Smooth muscle cell (in vitro differentiated cells): Measurements from ENCODE around the gene MFF. TPM values are rescaled to one million over a fixed set of nuclear protein-coding genes. Genes with fewer than 3 reads are reported as not detected.

Experiments
- DNase-seq: peaks from one replicate; lab custom pipeline; 2025; ENCODE audit not compliant: unreplicated experiment; lab: John Stamatoyannopoulos, UW
- H2AFZ ChIP-seq: fragments of 200-600 bp; sonication (generic); 2 replicates; pipeline ENCODE4 v1.6.0; 2016; ENCODE audit warnings: antibody characterized with exemption, low read depth, mild to moderate bottlenecking
- H3F3A ChIP-seq: fragments of 200-600 bp; sonication (generic); 2 replicates; pipeline ENCODE4 v1.6.0; 2017; ENCODE audit warnings: antibody characterized with exemption, low read depth
- H3K27ac ChIP-seq: fragments of 200-600 bp; sonication (generic); 2 replicates; pipeline ENCODE4 v1.5.1; 2016; ENCODE audit warnings: low read depth, mild to moderate bottlenecking
- H3K27me3 ChIP-seq: fragments of 200-600 bp; sonication (generic); 2 replicates; pipeline ENCODE4 v1.6.1; 2016; ENCODE audit warnings: low read depth, mild to moderate bottlenecking
- H3K36me3 ChIP-seq: fragments of 200-600 bp; sonication (generic); 2 replicates; pipeline ENCODE4 v1.5.1; 2016; ENCODE audit warnings: low read depth
- H3K4me1 ChIP-seq: fragments of 200-600 bp; sonication (generic); 2 replicates; pipeline ENCODE4 v1.5.1; 2016; ENCODE audit warnings: low read depth
- H3K4me2 ChIP-seq: fragments of 200-600 bp; sonication (generic); 2 replicates; pipeline ENCODE4 v1.6.0; 2016; ENCODE audit warnings: mild to moderate bottlenecking
- H3K4me3 ChIP-seq: fragments of 200-600 bp; sonication (generic); 2 replicates; pipeline ENCODE4 v1.5.1; 2016; ENCODE audit warnings: mild to moderate bottlenecking
- H3K79me2 ChIP-seq: fragments of 200-600 bp; sonication (generic); 2 replicates; pipeline ENCODE4 v1.6.0; 2016; ENCODE audit warnings: low read depth, mild to moderate bottlenecking
- H3K9ac ChIP-seq: fragments of 200-600 bp; sonication (generic); 2 replicates; pipeline ENCODE4 v1.6.0; 2016; ENCODE audit warnings: low read depth
- H3K9me3 ChIP-seq: fragments of 200-600 bp; sonication (generic); replicated peaks from 2 replicates; pipeline ENCODE4 v1.5.1; 2016; ENCODE audit warnings: low read depth
- H4K20me1 ChIP-seq: fragments of 200-600 bp; sonication (generic); 2 replicates; pipeline ENCODE4 v1.6.0; 2016; ENCODE audit warnings: low read depth
- CTCF ChIP-seq: fragments of 200-600 bp; sonication (generic); IDR thresholded peaks from 2 replicates; pipeline ENCODE4 v1.5.1; 2017; ENCODE audit warnings: borderline replicate concordance, mild to moderate bottlenecking, antibody characterized with exemption; ENCODE audit not compliant: insufficient read depth, poor library complexity, severe bottlenecking
- WGBS: methylation state at CpG from one replicate; pipeline ENCODE4 v1.1.7; 2016; ENCODE audit warnings: low lambda C conversion rate; 5-methylcytosine and 5-hydroxymethylcytosine counted together
- polyA plus RNA-seq: library from polyadenylated mRNA; unstranded; fragments of >200 nt; fragmentation: Nextera tagmentation; extraction: Ambion mirVana; gene quantifications from 2 replicates; pipeline ENCODE4 v1.2.1, GENCODE V29; 2016
- total RNA-seq: library from RNA; depleted of rRNA; stranded (reverse); fragments of >200 nt; gene quantifications from 2 replicates; pipeline ENCODE4 v1.2.3, GENCODE V29; 2014

The MFF gene
- total and polyA plus RNA-seq, 2 experiments from 2014 or later: 106 to 121 TPM

GRCh38 chr2:227311861-227312506 lies 13.1 kb upstream of the MFF start:
- Histone ChIP-seq H3K4me1 (no peaks in the 10 kb centered on the region), H3K36me3 (no peaks in the 10 kb centered on the region), H3K9ac (no peak overlapping the region), H3K4me3 (no peak overlapping the region), H3F3A (no peaks in the 10 kb centered on the region), H2AFZ (no peak overlapping the region), H3K27me3 (no peaks in the 10 kb centered on the region), H3K9me3 (no peaks in the 10 kb centered on the region), H3K27ac (no peak overlapping the region), H3K79me2 (no peaks in the 10 kb centered on the region), H4K20me1 (no peaks in the 10 kb centered on the region), H3K4me2 (no peak overlapping the region)
- TF ChIP-seq CTCF: no peak
- WGBS: 97% methylated on average over 5 of the region's 5 CpGs
- DNase-seq: no peak

GRCh38 chr2:227312579-227312978 lies 12.5 kb upstream of the MFF start:
- Histone ChIP-seq H3K4me3 (no peak overlapping the region), H3K4me2 (no peak overlapping the region), H4K20me1 (no peaks in the 10 kb centered on the region), H2AFZ (no peak overlapping the region), H3K4me1 (no peaks in the 10 kb centered on the region), H3K27ac (no peak overlapping the region), H3K9me3 (no peaks in the 10 kb centered on the region), H3F3A (no peaks in the 10 kb centered on the region), H3K79me2 (no peaks in the 10 kb centered on the region), H3K9ac (no peak overlapping the region), H3K27me3 (no peaks in the 10 kb centered on the region), H3K36me3 (no peaks in the 10 kb centered on the region)
- TF ChIP-seq CTCF: no peak
- 47% methylated on average over 2 of the region's 2 CpGs for WGBS
- DNase-seq: no peak

GRCh38 chr2:227313310-227313709 lies 11.7 kb upstream of the MFF start:
- H3F3A ChIP-seq: no peaks in the 10 kb centered on the region
- no peaks in the 10 kb centered on the region for H3K36me3 ChIP-seq
- no peaks in the 10 kb centered on the region for H3K4me1 ChIP-seq
- no peak overlapping the region for H2AFZ ChIP-seq
- no peaks in the 10 kb centered on the region for H3K27me3 ChIP-seq
- DNase-seq: no peak
- no peak overlapping the region for H3K27ac ChIP-seq
- H3K9ac ChIP-seq: no peak overlapping the region
- TF ChIP-seq CTCF: no peak
- WGBS: 96% methylated on average over 1 of the region's 1 CpG
- H4K20me1 ChIP-seq: no peaks in the 10 kb centered on the region
- H3K4me2 ChIP-seq: no peak overlapping the region
- no peaks in the 10 kb centered on the region for H3K79me2 ChIP-seq
- no peaks in the 10 kb centered on the region for H3K9me3 ChIP-seq
- no peak overlapping the region for H3K4me3 ChIP-seq

- no peaks in the 10 kb centered on the region for H3K9me3 ChIP-seq
- 86% methylated on average over 2 of the region's 2 CpGs for WGBS
Observed at GRCh38 chr2:227317834-227318233, 7.2 kb upstream of the MFF start.

More at GRCh38 chr2:227317834-227318233, 7.2 kb upstream of the MFF start:
- H2AFZ ChIP-seq: no peak overlapping the region
- H3K79me2 ChIP-seq: no peaks in the 10 kb centered on the region
- H4K20me1 ChIP-seq: no peaks in the 10 kb centered on the region
- no peak overlapping the region for H3K4me2 ChIP-seq
- no peaks in the 10 kb centered on the region for H3K36me3 ChIP-seq
- no peak for TF ChIP-seq CTCF
- H3F3A ChIP-seq: no peaks in the 10 kb centered on the region
- H3K27me3 ChIP-seq: no peaks in the 10 kb centered on the region
- H3K27ac ChIP-seq: no peak overlapping the region
- H3K4me3 ChIP-seq: no peak overlapping the region
- DNase-seq: no peak
- no peak overlapping the region for H3K9ac ChIP-seq
- no peaks in the 10 kb centered on the region for H3K4me1 ChIP-seq
